CD14-positive monocyte (primary cell): ENCODE measurements around the gene DTNA. TPM values are rescaled to one million over a fixed set of nuclear protein-coding genes. Genes with fewer than 3 reads are reported as not detected.

ENCODE experiments used
- DNase-seq, 3 donors: peaks; one replicate each; pipeline ENCODE4 v3.0.0-alpha.2; 2011 to 2022
- H2AFZ ChIP-seq: 2 replicates; pipeline ENCODE4 v1.6.0; 2012; ENCODE audit warnings: mild to moderate bottlenecking, low read depth, low read length, inconsistent platforms; ENCODE audit not compliant: insufficient read depth, poor library complexity, severe bottlenecking
- H3K27ac ChIP-seq, 2 donors: 1 replicate in 1 of 2; 2 replicates in 1 of 2; pipeline ENCODE4 v1.5.1; 2012 to 2013; ENCODE audit warnings: low read length in 2 of 2, control low read depth in 1 of 2, inconsistent platforms in 1 of 2, low read depth in 1 of 2, mild to moderate bottlenecking in 1 of 2
- H3K27me3 ChIP-seq, 2 donors: one replicate each; pipeline versions ENCODE4 v1.6.0 to v1.6.1; 2011 to 2013; ENCODE audit warnings: low read length in 2 of 2; ENCODE audit not compliant: control insufficient read depth in 2 of 2, insufficient read depth in 2 of 2
- H3K36me3 ChIP-seq, 2 donors: replicated peaks in 1 of 2; 1 replicate in 1 of 2; 2 replicates in 1 of 2; pipeline versions ENCODE4 v1.5.1 to v1.6.1; 2012 to 2013; ENCODE audit warnings: low read length in 2 of 2, control low read depth in 1 of 2, inconsistent platforms in 1 of 2, mild to moderate bottlenecking in 1 of 2; ENCODE audit not compliant: insufficient read depth in 2 of 2, control insufficient read depth in 1 of 2
- H3K4me1 ChIP-seq, 2 donors: 1 replicate in 1 of 2; 2 replicates in 1 of 2; pipeline versions ENCODE4 v1.5.1 to v1.6.1; 2012 to 2013; ENCODE audit warnings: low read length in 2 of 2, control low read depth in 1 of 2, inconsistent platforms in 1 of 2, mild to moderate bottlenecking in 1 of 2, moderate library complexity in 1 of 2; ENCODE audit not compliant: insufficient read depth in 2 of 2, control insufficient read depth in 1 of 2
- H3K4me2 ChIP-seq: replicated peaks from 2 replicates; pipeline ENCODE3; 2012; ENCODE audit warnings: low read length, moderate library complexity, mild to moderate bottlenecking; ENCODE audit not compliant: poor library complexity, severe bottlenecking; ENCODE audit errors: extremely low read depth
- H3K4me3 ChIP-seq, 3 experiments: fragments of 200-600 bp in 1 of 3; sonication (generic) in 1 of 3; replicated peaks in 1 of 3; 1 replicate in 2 of 3; 2 replicates in 1 of 3; pipeline ENCODE4 v1.5.1; 2011 to 2013; ENCODE audit warnings: low read length in 3 of 3, mild to moderate bottlenecking in 3 of 3, control low read depth in 2 of 3, low read depth in 2 of 3, inconsistent platforms in 1 of 3, moderate library complexity in 1 of 3
- H3K79me2 ChIP-seq: 2 replicates; pipeline ENCODE4 v1.6.0; 2012; ENCODE audit warnings: mild to moderate bottlenecking, control low read depth, inconsistent platforms, low read length, moderate library complexity; ENCODE audit not compliant: insufficient read depth
- H3K9ac ChIP-seq: 2 replicates; pipeline ENCODE4 v1.6.0; 2017; ENCODE audit warnings: low read length, mild to moderate bottlenecking; ENCODE audit not compliant: insufficient read depth, poor library complexity, severe bottlenecking
- H3K9me3 ChIP-seq, 2 donors: replicated peaks in 1 of 2; 1 replicate in 1 of 2; 2 replicates in 1 of 2; pipeline versions ENCODE4 v1.5.1 to v1.6.1; 2012 to 2013; ENCODE audit warnings: low read length in 2 of 2, control low read depth in 1 of 2; ENCODE audit not compliant: control insufficient read depth in 1 of 2, insufficient read depth in 1 of 2
- H4K20me1 ChIP-seq: 2 replicates; pipeline ENCODE4 v1.6.0; 2012; ENCODE audit warnings: mild to moderate bottlenecking, low read length, control low read depth, moderate library complexity; ENCODE audit not compliant: insufficient read depth
- H3K27ac Mint-ChIP-seq, 7 donors: one replicate each; pipeline ENCODE4 v1.8.0; 2020; ENCODE audit warnings: mild to moderate bottlenecking in 7 of 7, mixed read lengths in 7 of 7, moderate library complexity in 6 of 7, inconsistent platforms in 2 of 7
- H3K27me3 Mint-ChIP-seq, 3 donors: one replicate each; pipeline ENCODE4 v1.8.0; 2021 to 2022; ENCODE audit warnings: low read depth in 3 of 3, mild to moderate bottlenecking in 3 of 3, mixed read lengths in 3 of 3, moderate library complexity in 3 of 3, inconsistent platforms in 1 of 3
- H3K36me3 Mint-ChIP-seq, 2 donors: one replicate each; pipeline ENCODE4 v1.8.0; 2020; ENCODE audit warnings: mixed read lengths in 2 of 2, inconsistent platforms in 1 of 2, mild to moderate bottlenecking in 1 of 2
- H3K4me1 Mint-ChIP-seq: one replicate; pipeline ENCODE4 v1.8.0; 2020; ENCODE audit warnings: mild to moderate bottlenecking, mixed read lengths
- H3K4me3 Mint-ChIP-seq, 2 donors: one replicate each; pipeline ENCODE4 v1.8.0; 2020; ENCODE audit warnings: mild to moderate bottlenecking in 2 of 2, mixed read lengths in 2 of 2, moderate library complexity in 1 of 2
- H3K9me3 Mint-ChIP-seq, 7 donors: one replicate each; pipeline ENCODE4 v1.8.0; 2020 to 2022; ENCODE audit warnings: mixed read lengths in 7 of 7, mild to moderate bottlenecking in 6 of 7, moderate library complexity in 6 of 7, inconsistent platforms in 2 of 7
- WGBS: methylation state at CpG from one replicate; pipeline ENCODE4 v1.1.5; 2013; ENCODE audit warnings: missing lambda C conversion rate; ENCODE audit not compliant: insufficient coverage; 5-methylcytosine and 5-hydroxymethylcytosine counted together
- intact Hi-C, 2 donors: fragments of 100-400 bp; cut with micrococcal nuclease; formaldehyde crosslinking; loops; one replicate each; pipeline versions ENCODE4 v1.15.0 to v1.15.1; 2023
- polyA plus RNA-seq, 3 donors: library from polyadenylated mRNA; depleted of rRNA in 1 of 3; unstranded in 2 of 3; stranded (reverse) in 1 of 3; fragments of 300-500 nt in 2 of 3; fragments of >200 nt in 1 of 3; fragmentation: Illumina TruSeq in 2 of 3; gene quantifications; 1 replicate in 2 of 3; 2 replicates in 1 of 3; pipeline ENCODE4 v1.2.3, GENCODE V29; 2012 to 2021
- TF ChIP-seq, protein P1 (sequence below): fragments of 200-600 bp; IDR thresholded peaks from one replicate; pipeline ENCODE4 v1.8.0; 2022; ENCODE audit warnings: antibody characterized with exemption, mild to moderate bottlenecking

Gene DTNA
- polyA plus RNA-seq, 3 donors: 0.53 to 2.3 (median 0.76) TPM

- 88% methylated on average over 3 of the region's 5 CpGs for WGBS
These were observed 32.8 kb downstream of the DTNA start for GRCh38 chr18:34742891-34743341.

DNA sequence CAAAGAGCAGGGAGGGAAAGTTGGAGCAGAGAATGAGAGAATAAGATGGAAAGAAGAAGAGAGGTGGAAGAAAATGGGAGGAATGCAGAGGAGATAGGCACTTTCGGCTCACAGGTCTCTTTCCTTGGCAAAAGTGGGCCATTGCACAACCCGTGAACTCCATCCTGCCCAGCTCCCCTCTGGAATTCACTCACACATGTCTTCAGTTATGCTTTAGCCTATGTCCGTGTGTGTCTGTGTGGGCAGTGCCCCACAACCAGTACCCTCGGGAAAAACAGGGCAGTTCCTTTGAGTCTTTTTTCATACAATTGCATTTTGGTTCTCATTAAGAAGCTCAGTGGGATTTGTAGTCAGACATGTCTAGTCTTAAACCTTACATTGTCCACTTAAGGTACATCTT is 34.5 kb downstream of the DTNA start:
- intact Hi-C loops: no loop called here
- H3K4me3 ChIP-seq: no peak overlapping the region
- Mint-ChIP-seq H3K4me1 (no peaks in the 10 kb centered on the region), H3K9me3 (peaks cover 0 to 1% (median 0%) of the 10 kb centered on the region in 7 donors), H3K27me3 (peaks cover 0 to 7% (median 0%) of the 10 kb centered on the region in 3 donors), H3K36me3 (no peaks in the 10 kb centered on the region), H3K27ac (no peak overlapping the region), H3K4me3 (no peak overlapping the region)
- H3K79me2 ChIP-seq: no peaks in the 10 kb centered on the region
- H3K27ac ChIP-seq: no peak overlapping the region
- TF ChIP-seq, protein P1, sequence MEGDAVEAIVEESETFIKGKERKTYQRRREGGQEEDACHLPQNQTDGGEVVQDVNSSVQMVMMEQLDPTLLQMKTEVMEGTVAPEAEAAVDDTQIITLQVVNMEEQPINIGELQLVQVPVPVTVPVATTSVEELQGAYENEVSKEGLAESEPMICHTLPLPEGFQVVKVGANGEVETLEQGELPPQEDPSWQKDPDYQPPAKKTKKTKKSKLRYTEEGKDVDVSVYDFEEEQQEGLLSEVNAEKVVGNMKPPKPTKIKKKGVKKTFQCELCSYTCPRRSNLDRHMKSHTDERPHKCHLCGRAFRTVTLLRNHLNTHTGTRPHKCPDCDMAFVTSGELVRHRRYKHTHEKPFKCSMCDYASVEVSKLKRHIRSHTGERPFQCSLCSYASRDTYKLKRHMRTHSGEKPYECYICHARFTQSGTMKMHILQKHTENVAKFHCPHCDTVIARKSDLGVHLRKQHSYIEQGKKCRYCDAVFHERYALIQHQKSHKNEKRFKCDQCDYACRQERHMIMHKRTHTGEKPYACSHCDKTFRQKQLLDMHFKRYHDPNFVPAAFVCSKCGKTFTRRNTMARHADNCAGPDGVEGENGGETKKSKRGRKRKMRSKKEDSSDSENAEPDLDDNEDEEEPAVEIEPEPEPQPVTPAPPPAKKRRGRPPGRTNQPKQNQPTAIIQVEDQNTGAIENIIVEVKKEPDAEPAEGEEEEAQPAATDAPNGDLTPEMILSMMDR: no peak
- no peaks in the 10 kb centered on the region for H3K36me3 ChIP-seq
- H2AFZ ChIP-seq: no peak overlapping the region
- no peak overlapping the region for H3K4me2 ChIP-seq
- H3K9me3 ChIP-seq: no peaks in the 10 kb centered on the region
- no peak for DNase-seq
- no peaks in the 10 kb centered on the region for H4K20me1 ChIP-seq
- WGBS: no CpG with 5 or more reads among the region's 4 CpGs
- no peak overlapping the region for H3K9ac ChIP-seq
- H3K27me3 ChIP-seq: no peaks in the 10 kb centered on the region
- no peaks in the 10 kb centered on the region for H3K4me1 ChIP-seq

More at GRCh38 chr18:34742891-34743341, 32.8 kb downstream of the DTNA start:
- no peaks in the 10 kb centered on the region for H3K9me3 Mint-ChIP-seq
- H2AFZ ChIP-seq: no peak overlapping the region
- H3K4me1 Mint-ChIP-seq: no peaks in the 10 kb centered on the region
- H3K27ac ChIP-seq: no peak overlapping the region
- H3K4me2 ChIP-seq: no peak overlapping the region
- no peak for DNase-seq
- no peak overlapping the region for H3K4me3 Mint-ChIP-seq
- no peaks in the 10 kb centered on the region for H3K79me2 ChIP-seq
- no peaks in the 10 kb centered on the region for H3K9me3 ChIP-seq
- peaks cover 0 to 9% (median 0%) of the 10 kb centered on the region in 3 donors for H3K27me3 Mint-ChIP-seq
- no peak overlapping the region for H3K27ac Mint-ChIP-seq
- TF ChIP-seq, protein P1: no peak
- H4K20me1 ChIP-seq: no peaks in the 10 kb centered on the region
- no peaks in the 10 kb centered on the region for H3K27me3 ChIP-seq
- H3K4me3 ChIP-seq: no peak overlapping the region
- H3K9ac ChIP-seq: no peak overlapping the region
- H3K36me3 Mint-ChIP-seq: no peaks in the 10 kb centered on the region
- no peaks in the 10 kb centered on the region for H3K4me1 ChIP-seq
- intact Hi-C loops: no loop called here
- H3K36me3 ChIP-seq: no peaks in the 10 kb centered on the region
